Measurements from ENCODE around the gene BMERB1.

BMERB1 gene

GRCh38 chr16:15617901-15618300 is 183.5 kb downstream of the BMERB1 start:
- DNase-seq: no peak

- DNase-seq: no peak
Observed at GRCh38 chr16:15618392-15618791, 184.0 kb downstream of the BMERB1 start.

GRCh38 chr16:15620611-15621195 is 186.3 kb downstream of the BMERB1 start:
- no peak for DNase-seq

- DNase-seq: no peak
Observed at GRCh38 chr16:15621456-15621855, 187.1 kb downstream of the BMERB1 start.

GRCh38 chr16:15621889-15622288 is 187.5 kb downstream of the BMERB1 start:
- DNase-seq: no peak

GRCh38 chr16:15631730-15632409 is 197.5 kb downstream of the BMERB1 start:
- no peak for DNase-seq

GRCh38 chr16:15635926-15636325 is 201.5 kb downstream of the BMERB1 start:
- DNase-seq: no peak

GRCh38 chr16:15636392-15636873 is 202.0 kb downstream of the BMERB1 start:
- DNase-seq: no peak

All from stimulated activated CD4-positive, alpha-beta T cell treated with anti-CD3 and anti-CD28 coated beads, Interleukin-15, amount 100 ng/mL, for 24 hours (primary cell).